A549 (cell line): ENCODE data around the gene ZNF358. TPM values are rescaled to one million over a fixed set of nuclear protein-coding genes. Genes with fewer than 3 reads are reported as not detected.
"Not testable (repeated sequence)": the region's sequence is repeated elsewhere in the genome, so short reads cannot be mapped to it uniquely, and the experiment has no call there.

Experiments used
- ATAC-seq, 2 experiments: fragments of 200-7000 bp in 1 of 2; fragments of >200 bp in 1 of 2; cut with Nextera tagmentation in 1 of 2; cut with Tn5 transposase in 1 of 2; 3 replicates each; pipeline versions ENCODE4 v1.8.0 to v1.9.1; 2018 to 2020; ENCODE audit warnings: mild to moderate bottlenecking in 1 of 2, moderate library complexity in 1 of 2
- CTCF ChIA-PET: fragments of 300-600 bp; sonication (Branson Sonifier 250); formaldehyde crosslinking; extraction: SDS; loops from one replicate; lab custom pipeline; 2021; ENCODE audit warnings: antibody characterized with exemption, inconsistent platforms; lab: Yijun Ruan, JAX
- POLR2A ChIA-PET: fragments of 350-600 bp; formaldehyde crosslinking; extraction: SDS; loops from one replicate; lab custom pipeline; 2021; ENCODE audit warnings: antibody characterized with exemption, inconsistent platforms; lab: Yijun Ruan, JAX
- DNase-seq, 2 experiments: peaks; one replicate each; pipeline versions ENCODE4 v3.0.0 to v3.0.0-alpha.2; 2011 to 2016; ENCODE audit warnings: low read depth in 1 of 2, low spot score in 1 of 2
- FAIRE-seq: peaks from 2 replicates; lab custom pipeline; 2011; peaks lifted over from hg19 to GRCh38; lab: Jason Lieb, UNC
- H3K27ac ChIP-seq, 2 experiments: fragments of >200 bp; sonication (Bioruptor Twin); formaldehyde crosslinking; 3 replicates each; pipeline ENCODE4 v1.5.1; 2016 to 2017
- H3K4me1 ChIP-seq: fragments of >200 bp; sonication (Bioruptor Twin); formaldehyde crosslinking; 3 replicates; pipeline ENCODE4 v1.6.1; 2016
- H3K4me2 ChIP-seq: fragments of >200 bp; sonication (Bioruptor Twin); formaldehyde crosslinking; 3 replicates; pipeline ENCODE4 v1.6.1; 2016
- H3K4me3 ChIP-seq: fragments of >200 bp; sonication (Bioruptor Twin); formaldehyde crosslinking; 3 replicates; pipeline ENCODE4 v1.5.1; 2016
- H3K9me3 ChIP-seq: fragments of >200 bp; sonication (Bioruptor Twin); formaldehyde crosslinking; 3 replicates; pipeline ENCODE4 v1.6.1; 2016
- EP300 ChIP-seq, 2 experiments: fragments of >200 bp; sonication (Bioruptor Twin); formaldehyde crosslinking; IDR thresholded peaks; 2 replicates in 1 of 2; 3 replicates in 1 of 2; pipeline ENCODE4 v1.6.1; 2016 to 2017
- FOXS1 ChIP-seq: fragments of 250-450 bp; sonication (Bioruptor Pico); IDR thresholded peaks from 2 replicates; pipeline ENCODE4 v1.5.0; 2020; ENCODE audit warnings: mild to moderate bottlenecking, moderate library complexity
- HOXB5 ChIP-seq: fragments of 250-450 bp; sonication (Bioruptor Pico); IDR thresholded peaks from 2 replicates; pipeline ENCODE4 v1.5.0; 2020; ENCODE audit warnings: mild to moderate bottlenecking, moderate library complexity
- NR3C1 ChIP-seq: fragments of >200 bp; sonication (Bioruptor Twin); formaldehyde crosslinking; IDR thresholded peaks from 3 replicates; pipeline ENCODE4 v1.6.1; 2017
- POLR2A ChIP-seq: IDR thresholded peaks from 2 replicates; pipeline ENCODE4 v1.6.1; 2012; ENCODE audit warnings: mild to moderate bottlenecking, low read length
- TFCP2L1 ChIP-seq: fragments of 250-450 bp; sonication (Bioruptor Pico); IDR thresholded peaks from 2 replicates; pipeline ENCODE4 v1.5.0; 2021; ENCODE audit warnings: mild to moderate bottlenecking
- WGBS: methylation state at CpG from one replicate; pipeline ENCODE4 v1.1.6; 2017; ENCODE audit errors: missing lambda C conversion rate; 5-methylcytosine and 5-hydroxymethylcytosine counted together
- polyA plus RNA-seq, 4 experiments: library from polyadenylated mRNA; depleted of rRNA in 3 of 4; stranded (reverse); fragments of >200 nt; fragmentation: RNase III in 1 of 4; extraction: RNeasy Plus Mini Kit Qiagen cat#74134 plus additional on column Dnase treatment in 1 of 4; gene quantifications; 2 replicates in 3 of 4; 3 replicates in 1 of 4; pipeline ENCODE4 v1.2.3, GENCODE V29; 2011 to 2017
- TF ChIP-seq, protein P1 (sequence below): fragments of 250-450 bp; sonication (Bioruptor Pico); IDR thresholded peaks from 2 replicates; pipeline ENCODE4 v1.5.0; 2021; ENCODE audit warnings: mild to moderate bottlenecking, moderate library complexity, borderline replicate concordance
- TF ChIP-seq, protein P2 (sequence below): IDR thresholded peaks from 2 replicates; pipeline ENCODE4 v1.6.1; 2012
- TF ChIP-seq, protein P3 (sequence below): fragments of >200 bp; sonication (Bioruptor Twin); formaldehyde crosslinking; IDR thresholded peaks from 3 replicates; pipeline ENCODE4 v1.5.1; 2016

The ZNF358 gene
- polyA plus RNA-seq, 2 of the 4 experiments (the other 2 are of a cell fraction): 9.5 to 14.0 TPM

DNA sequence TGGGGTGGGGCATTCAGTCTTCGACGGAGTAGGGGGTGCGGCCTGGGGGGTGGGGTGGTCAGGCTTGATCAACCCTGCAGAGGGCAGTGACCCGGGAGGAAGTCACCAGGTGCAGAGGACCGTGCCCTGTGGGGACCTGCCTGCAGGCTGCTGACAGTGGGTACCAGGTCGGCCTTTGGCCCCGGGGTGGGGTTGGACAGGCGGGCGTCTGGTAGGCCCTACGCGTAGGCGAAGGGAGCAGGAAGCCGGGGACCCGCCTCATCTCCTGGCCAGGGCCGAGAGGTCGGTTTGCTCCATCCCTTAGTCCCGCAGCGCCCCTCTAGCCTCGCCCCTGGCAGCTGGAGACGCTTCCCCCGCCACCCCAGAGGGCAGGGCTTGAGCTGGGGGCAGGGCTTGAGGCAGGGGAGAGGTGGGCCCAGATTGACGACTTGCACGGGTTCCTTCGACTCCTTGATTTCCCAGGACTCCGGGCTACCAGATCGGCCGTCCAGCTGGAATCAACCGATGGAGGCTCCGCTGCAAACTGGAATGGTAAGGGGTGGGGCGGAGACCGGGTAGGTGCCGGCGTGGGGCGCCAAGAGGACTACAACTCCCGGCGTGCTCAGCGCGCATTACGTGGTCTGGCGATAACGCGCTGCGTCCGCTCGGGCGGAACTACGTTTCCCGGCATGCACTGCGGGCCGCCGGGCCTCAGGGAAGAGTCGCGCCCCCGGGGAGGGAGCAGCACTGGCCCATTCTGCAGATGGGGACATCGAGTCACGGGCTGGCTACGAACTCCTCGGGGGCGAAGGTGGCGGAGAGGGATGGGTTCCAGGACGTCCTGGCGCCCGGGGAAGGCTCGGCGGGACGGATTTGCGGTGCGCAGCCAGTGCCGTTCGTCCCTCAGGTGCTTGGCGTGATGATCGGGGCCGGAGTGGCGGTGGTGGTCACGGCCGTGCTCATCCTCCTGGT, 19.4 kb downstream of the ZNF358 start, which contains the start of gene PNPLA6 (continued):
- TF ChIP-seq EP300 (IDR thresholded peaks at IDR 0.05) (no peak), TFCP2L1 (CRISPR knock-in tag) (no peak), NR3C1 (no peak)
- TF ChIP-seq, protein P1, sequence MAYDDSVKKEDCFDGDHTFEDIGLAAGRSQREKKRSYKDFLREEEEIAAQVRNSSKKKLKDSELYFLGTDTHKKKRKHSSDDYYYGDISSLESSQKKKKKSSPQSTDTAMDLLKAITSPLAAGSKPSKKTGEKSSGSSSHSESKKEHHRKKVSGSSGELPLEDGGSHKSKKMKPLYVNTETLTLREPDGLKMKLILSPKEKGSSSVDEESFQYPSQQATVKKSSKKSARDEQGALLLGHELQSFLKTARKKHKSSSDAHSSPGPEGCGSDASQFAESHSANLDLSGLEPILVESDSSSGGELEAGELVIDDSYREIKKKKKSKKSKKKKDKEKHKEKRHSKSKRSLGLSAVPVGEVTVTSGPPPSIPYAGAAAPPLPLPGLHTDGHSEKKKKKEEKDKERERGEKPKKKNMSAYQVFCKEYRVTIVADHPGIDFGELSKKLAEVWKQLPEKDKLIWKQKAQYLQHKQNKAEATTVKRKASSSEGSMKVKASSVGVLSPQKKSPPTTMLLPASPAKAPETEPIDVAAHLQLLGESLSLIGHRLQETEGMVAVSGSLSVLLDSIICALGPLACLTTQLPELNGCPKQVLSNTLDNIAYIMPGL (CRISPR knock-in tag): no peak

DNA sequence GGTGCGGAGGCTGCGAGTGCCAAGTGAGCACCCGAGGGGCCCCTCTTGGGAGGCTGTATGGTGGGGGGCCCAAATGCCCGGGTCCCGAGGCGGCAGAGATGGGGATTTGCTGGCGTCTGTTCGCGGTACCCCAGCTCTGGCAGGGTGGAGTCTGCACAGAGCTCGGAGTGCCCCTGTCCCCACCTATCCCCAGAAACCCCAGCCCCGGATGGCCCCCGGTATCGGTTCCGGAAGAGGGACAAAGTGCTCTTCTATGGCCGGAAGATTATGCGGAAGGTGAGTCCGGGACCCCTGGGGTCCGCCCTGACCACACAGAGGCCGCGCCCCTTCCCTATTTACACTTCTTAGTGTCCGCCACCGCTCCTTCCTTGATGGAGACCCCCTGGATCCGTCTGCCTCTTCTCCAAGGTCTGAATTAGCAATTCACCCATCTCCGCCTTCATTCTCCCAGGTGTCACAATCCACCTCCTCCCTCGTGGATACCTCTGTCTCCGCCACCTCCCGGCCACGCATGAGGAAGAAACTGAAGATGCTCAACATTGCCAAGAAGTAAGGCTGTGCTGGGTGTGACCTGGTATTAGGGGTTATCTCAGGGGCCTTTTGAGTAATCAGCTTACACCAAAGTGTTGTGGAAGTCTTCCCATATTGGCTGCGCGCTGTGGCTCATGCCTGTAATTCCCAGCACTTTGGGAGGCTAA, 20.2 kb downstream of the ZNF358 start:
- POLR2A ChIA-PET: no interaction called here
- Histone ChIP-seq H3K9me3 (no peaks in the 10 kb centered on the region), H3K4me2 (peak overlapping the region; percentile 84), H3K4me3 (peak overlapping the region; percentile 89), H3K27ac (peak overlapping the region; percentile 91 to 95), H3K4me1 (peaks cover 11% of the 10 kb centered on the region; the same call in 2 of the 3 replicates)
- 64% methylated on average over 21 of the region's 30 CpGs for WGBS
- no peak for TF ChIP-seq FOXS1 (CRISPR knock-in tag)
- DNase-seq: no peak
- CTCF ChIA-PET: interaction anchor here (0.6 to 0.7 kb wide), 2 partner anchors 10 to 1109 kb away, joined by 3 to 4 read pairs; no protein-coding TSS in a partner anchor
- no peak for ATAC-seq
- FAIRE-seq: no peak

DNA sequence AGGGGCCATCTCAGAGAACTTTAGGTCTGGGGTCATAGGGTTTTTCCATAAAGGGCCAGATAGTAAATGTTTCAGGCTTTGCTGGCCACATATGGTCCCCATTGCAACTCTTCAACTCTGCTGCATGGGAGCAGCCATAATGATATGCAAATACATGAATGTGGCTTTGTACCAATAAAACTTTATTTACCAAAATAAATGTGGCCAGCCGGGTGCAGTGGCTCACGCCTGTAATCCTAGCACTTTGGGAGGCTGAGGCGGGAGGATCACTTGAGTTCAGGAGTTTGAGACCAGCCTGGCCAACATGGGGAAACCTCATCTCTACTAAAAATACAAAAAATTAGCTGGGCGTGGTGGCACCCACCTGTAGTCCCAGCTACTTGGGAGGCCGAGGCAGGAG, 23.1 kb downstream of the ZNF358 start:
- DNase-seq, H3K4me3 ChIP-seq, H3K4me1 ChIP-seq, H3K27ac ChIP-seq, ATAC-seq, FAIRE-seq, H3K4me2 ChIP-seq, H3K9me3 ChIP-seq, CTCF ChIA-PET: not testable (repeated sequence)
- WGBS: 98% methylated on average over 5 of the region's 5 CpGs
- POLR2A ChIA-PET: interaction anchor here (0.6 to 0.7 kb wide), 2 partner anchors 15 to 328 kb away, joined by 4 to 9 read pairs; no protein-coding TSS in a partner anchor

DNA sequence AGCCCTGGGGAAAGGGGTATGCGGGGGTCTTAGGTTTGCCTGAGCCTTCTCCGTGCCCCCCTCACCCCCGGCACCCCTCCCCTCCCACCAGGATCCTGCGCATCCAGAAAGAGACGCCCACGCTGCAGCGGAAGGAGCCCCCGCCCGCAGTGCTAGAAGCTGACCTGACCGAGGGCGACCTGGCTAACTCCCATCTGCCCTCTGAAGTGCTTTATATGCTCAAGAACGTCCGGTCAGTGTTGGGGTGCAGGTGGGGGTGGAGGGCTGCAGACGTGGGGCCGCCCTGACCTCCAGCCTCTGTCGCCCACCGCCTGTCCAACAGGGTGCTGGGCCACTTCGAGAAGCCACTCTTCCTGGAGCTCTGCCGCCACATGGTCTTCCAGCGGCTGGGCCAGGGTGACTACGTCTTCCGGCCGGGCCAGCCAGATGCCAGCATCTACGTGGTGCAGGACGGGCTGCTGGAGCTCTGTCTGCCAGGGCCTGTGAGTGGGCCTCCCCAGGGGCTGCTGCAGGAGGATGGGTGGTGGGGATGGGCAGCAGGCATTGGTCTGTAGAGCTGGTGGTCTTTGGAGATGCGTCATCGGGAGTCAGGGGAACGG, 24.0 kb downstream of the ZNF358 start:
- TF ChIP-seq, protein P2, sequence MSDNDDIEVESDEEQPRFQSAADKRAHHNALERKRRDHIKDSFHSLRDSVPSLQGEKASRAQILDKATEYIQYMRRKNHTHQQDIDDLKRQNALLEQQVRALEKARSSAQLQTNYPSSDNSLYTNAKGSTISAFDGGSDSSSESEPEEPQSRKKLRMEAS: no peak
- TF ChIP-seq, protein P1 (CRISPR knock-in tag): no peak
- TF ChIP-seq POLR2A (no peak), HOXB5 (no peak), EP300 (IDR thresholded peaks at IDR 0.05) (no peak)
- TF ChIP-seq, protein P3, sequence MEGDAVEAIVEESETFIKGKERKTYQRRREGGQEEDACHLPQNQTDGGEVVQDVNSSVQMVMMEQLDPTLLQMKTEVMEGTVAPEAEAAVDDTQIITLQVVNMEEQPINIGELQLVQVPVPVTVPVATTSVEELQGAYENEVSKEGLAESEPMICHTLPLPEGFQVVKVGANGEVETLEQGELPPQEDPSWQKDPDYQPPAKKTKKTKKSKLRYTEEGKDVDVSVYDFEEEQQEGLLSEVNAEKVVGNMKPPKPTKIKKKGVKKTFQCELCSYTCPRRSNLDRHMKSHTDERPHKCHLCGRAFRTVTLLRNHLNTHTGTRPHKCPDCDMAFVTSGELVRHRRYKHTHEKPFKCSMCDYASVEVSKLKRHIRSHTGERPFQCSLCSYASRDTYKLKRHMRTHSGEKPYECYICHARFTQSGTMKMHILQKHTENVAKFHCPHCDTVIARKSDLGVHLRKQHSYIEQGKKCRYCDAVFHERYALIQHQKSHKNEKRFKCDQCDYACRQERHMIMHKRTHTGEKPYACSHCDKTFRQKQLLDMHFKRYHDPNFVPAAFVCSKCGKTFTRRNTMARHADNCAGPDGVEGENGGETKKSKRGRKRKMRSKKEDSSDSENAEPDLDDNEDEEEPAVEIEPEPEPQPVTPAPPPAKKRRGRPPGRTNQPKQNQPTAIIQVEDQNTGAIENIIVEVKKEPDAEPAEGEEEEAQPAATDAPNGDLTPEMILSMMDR: no peak
- FAIRE-seq (no peak), DNase-seq (no peak), ATAC-seq (no peak)
- ChIA-PET CTCF (interaction anchor here (2.1 kb wide), 1 partner anchor 28 kb away, joined by 10 read pairs; no protein-coding TSS in a partner anchor), POLR2A (no interaction called here)
- Histone ChIP-seq H3K4me1 (peaks cover 5% of the 10 kb centered on the region; the same call in 1 of the 3 replicates), H3K27ac (no peak overlapping the region), H3K4me3 (no peak overlapping the region), H3K4me2 (no peak overlapping the region), H3K9me3 (no peaks in the 10 kb centered on the region)
- WGBS: 97% methylated on average over 19 of the region's 28 CpGs
